GM19351 (cell line): ENCODE measurements around the gene FN3KRP.

ENCODE experiments used
- ATAC-seq: cut with Tn5 transposase; IDR thresholded peaks from one replicate; pipeline ENCODE4 v1.9.1; 2021; ENCODE audit warnings: mild to moderate bottlenecking, moderate library complexity; ENCODE audit not compliant: unreplicated experiment

The FN3KRP gene

GRCh38 chr17:82775001-82775823 is 58.7 kb downstream of the FN3KRP start:
- no peak for ATAC-seq

- ATAC-seq = no peak
Observed at GRCh38 chr17:82776454-82776853, 59.9 kb downstream of the FN3KRP start.
